NT2/D1 (cell line): ENCODE measurements around the gene S100A11.

Experiments
- SUZ12 ChIP-seq: IDR thresholded peaks from 2 replicates; pipeline ENCODE4 v1.6.1; 2011; ENCODE audit not compliant: insufficient read length, insufficient read depth; ENCODE audit errors: extremely low read depth
- ZNF274 ChIP-seq: IDR thresholded peaks from 2 replicates; pipeline ENCODE4 v1.6.1; 2011; ENCODE audit warnings: mild to moderate bottlenecking, low read depth, low read length

- TF ChIP-seq SUZ12 (no peak), ZNF274 (no peak)
Observed at GRCh38 chr1:152026895-152027294, 9.9 kb downstream of the S100A11 start.
